Measurements from ENCODE around the gene CERS6. TPM values are rescaled to one million over a fixed set of nuclear protein-coding genes. Genes with fewer than 3 reads are reported as not detected.

CERS6 gene
- total and polyA plus RNA-seq, 2 experiments from 2014 or later, result 7.4 to 35.0 TPM

GRCh38 chr2:168710754-168711467 is 254.8 kb downstream of the CERS6 start (continued):
- TF ChIP-seq ZNF462 (CRISPR knock-in tag; IDR thresholded peaks at IDR 0.05) (no peak), ZNF331 (CRISPR knock-in tag; IDR thresholded peaks at IDR 0.05; ENCODE audit: low read depth) (no peak)

DNA sequence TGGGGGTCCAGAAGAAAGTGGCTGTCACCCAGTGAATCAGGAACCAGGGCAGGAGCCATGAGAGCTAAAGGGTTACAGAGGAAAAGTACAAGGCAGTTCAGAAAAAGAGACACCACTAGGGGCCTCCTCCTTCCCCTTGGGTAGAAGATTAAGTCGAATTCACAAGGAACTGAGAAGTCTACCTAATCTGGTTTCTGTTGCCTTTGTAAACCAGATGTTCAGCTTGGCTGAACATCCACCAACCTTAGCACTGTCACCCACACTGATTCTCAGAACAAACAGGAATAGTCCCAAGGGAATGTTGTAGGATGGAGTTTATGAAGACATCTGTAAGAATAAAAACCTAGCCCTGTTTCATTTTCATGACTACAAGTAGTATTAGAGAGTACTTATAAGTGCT is 256.0 kb downstream of the CERS6 start:
- DNase-seq (ENCODE audit: low spot score), result peak; percentile 32
- no peak overlapping the region for H3K4me3 ChIP-seq
- H4K20me1 ChIP-seq (replicated peaks; ENCODE audit: insufficient read depth), result no peaks in the 10 kb centered on the region
- no peaks in the 10 kb centered on the region for H3K27me3 Mint-ChIP-seq (ENCODE audit: insufficient read depth, low read depth, poor library complexity)
- H3K9me3 Mint-ChIP-seq, result no peaks in the 10 kb centered on the region
- peak; percentile 56 for ATAC-seq
- H3K27me3 ChIP-seq (ENCODE audit: insufficient read depth), result no peaks in the 10 kb centered on the region
- no peak overlapping the region for H3K27ac ChIP-seq (ENCODE audit: low read depth)
- H3K79me2 ChIP-seq (replicated peaks; ENCODE audit: insufficient read depth), result no peaks in the 10 kb centered on the region
- H3K36me3 ChIP-seq (ENCODE audit: insufficient read depth), result no peaks in the 10 kb centered on the region
- H3K27ac Mint-ChIP-seq, result no peak overlapping the region
- peak; percentile 31 to 37; a peak in 3 of 4 replicates for TF ChIP-seq CTCF (conservative IDR thresholded peaks at IDR 0.05; ENCODE audit: low read depth in 2 of 2)
- no peak for TF ChIP-seq EZH2 (IDR thresholded peaks at IDR 0.05; ENCODE audit: low read depth, unreplicated experiment)
- H3K9me2 ChIP-seq (ENCODE audit: insufficient read depth), result 0 out of 2 replicates have a peak, but pooled peaks cover 3% of the 10 kb centered on the region
- H3F3A ChIP-seq (replicated peaks; ENCODE audit: low read depth), result no peaks in the 10 kb centered on the region
- peaks cover 2% of the 10 kb centered on the region; the same call in 1 of the 3 replicates for H3K4me1 Mint-ChIP-seq
- no peak overlapping the region for H2AFZ ChIP-seq
- H3K4me3 Mint-ChIP-seq, result no peak overlapping the region
- H3K36me3 Mint-ChIP-seq (ENCODE audit: low read depth), result no peaks in the 10 kb centered on the region
- H3K4me1 ChIP-seq (ENCODE audit: insufficient read depth), result no peaks in the 10 kb centered on the region
- no peak overlapping the region for H3K4me2 ChIP-seq
